Mucosa of descending colon (tissue), 3 donors: ENCODE results near the gene BORCS8. TPM values are rescaled to one million over a fixed set of nuclear protein-coding genes. Genes with fewer than 3 reads are reported as not detected.
"Not testable (repeated sequence)": the region's sequence is repeated elsewhere in the genome, so short reads cannot be mapped to it uniquely, and the experiment has no call there.

Source experiments
- ATAC-seq: fragments of 200-7000 bp; cut with Tn5 transposase; one replicate; pipeline ENCODE4 v1.9.1; 2020; ENCODE audit warnings: mild to moderate bottlenecking, moderate library complexity
- DNase-seq, 3 donors: peaks; one replicate each; pipeline ENCODE4 v3.0.0-alpha.2; 2020
- H3K36me3 ChIP-seq: fragments of 200-600 bp; one replicate; pipeline ENCODE4 v1.8.0; 2021; ENCODE audit warnings: low read depth, mild to moderate bottlenecking
- H3K4me1 ChIP-seq: fragments of 200-600 bp; one replicate; pipeline ENCODE4 v1.8.0; 2021; ENCODE audit warnings: low read depth, mild to moderate bottlenecking
- H3K4me3 ChIP-seq: fragments of 200-600 bp; one replicate; pipeline ENCODE4 v1.8.0; 2021; ENCODE audit warnings: mild to moderate bottlenecking
- H3K9me3 ChIP-seq: fragments of 200-600 bp; one replicate; pipeline ENCODE4 v1.8.0; 2021; ENCODE audit warnings: mild to moderate bottlenecking
- CTCF ChIP-seq: fragments of 200-600 bp; IDR thresholded peaks from one replicate; pipeline ENCODE4 v1.8.0; 2022; ENCODE audit warnings: antibody characterized with exemption, mild to moderate bottlenecking
- intact Hi-C, 2 donors: fragments of 100-400 bp; cut with DNase I in 1 of 2; cut with micrococcal nuclease in 1 of 2; formaldehyde crosslinking; loops; one replicate each; pipeline versions ENCODE4 v1.11.0 to v1.11.1; 2022; cut with DNase I, micrococcal nuclease
- total RNA-seq, 3 donors: library from RNA; stranded (reverse); fragmentation: NEBNext Ultra II Directional in 2 of 3; extraction: Animal tissue kit (Norgen Biotek cat#: 25700) in 2 of 3; gene quantifications; one replicate each; pipeline versions ENCODE4 v1.2.1 to v1.2.4, GENCODE V29; 2021 to 2023
- donor health status: DM: no; HTN: no; CAD: no; lungs with moderate emphysema.
- donor health status: DM: no; HTN: no; CAD: no.
- donor health status: DM: no; HTN: yes; CAD: no.

The BORCS8 gene
- total RNA-seq, 3 donors from 2014 or later = 29.1 to 41.0 (median 31.8) TPM

DNA sequence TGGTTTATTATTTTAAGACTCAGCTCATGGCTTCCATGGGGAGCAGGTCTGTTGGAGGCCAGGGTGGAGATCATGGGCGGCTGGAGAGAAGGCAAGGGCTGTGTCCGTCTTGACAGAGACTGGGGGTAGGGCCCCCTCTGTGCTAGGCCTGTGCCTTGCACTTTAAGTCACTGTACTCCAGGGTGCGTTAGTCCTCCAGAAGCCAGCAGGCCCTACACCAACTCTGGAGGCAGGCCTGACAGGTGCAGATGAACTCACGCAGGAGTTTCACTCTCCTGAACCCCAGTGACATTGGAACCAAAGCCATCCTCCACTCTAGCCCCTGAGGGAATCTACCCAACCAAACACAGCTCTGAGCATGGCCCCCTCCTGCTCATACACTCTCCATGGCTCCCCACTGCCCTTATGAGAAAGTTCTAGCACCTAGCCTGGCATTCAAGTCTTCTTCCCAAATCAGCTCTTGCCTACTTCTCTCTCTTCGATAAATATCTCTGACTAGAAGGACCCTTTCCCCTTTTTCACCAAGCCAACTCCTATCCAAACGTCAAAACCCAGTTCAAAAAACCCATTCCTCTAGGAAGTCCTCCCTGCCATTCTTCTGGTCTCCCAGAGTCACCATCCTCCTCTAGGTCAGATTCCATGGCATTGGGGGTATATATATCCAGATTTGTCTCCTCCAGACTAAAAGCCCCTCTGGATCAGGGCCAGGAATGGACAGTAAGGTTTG lies 37.0 kb downstream of the BORCS8 start:
- Histone ChIP-seq H3K36me3 (no peaks in the 10 kb centered on the region), H3K4me3 (no peak overlapping the region), H3K9me3 (no peaks in the 10 kb centered on the region), H3K4me1 (no peaks in the 10 kb centered on the region)
- no peak for TF ChIP-seq CTCF
- DNase-seq = no peak
- intact Hi-C loops = no loop called here
- peak; percentile 19 for ATAC-seq

DNA sequence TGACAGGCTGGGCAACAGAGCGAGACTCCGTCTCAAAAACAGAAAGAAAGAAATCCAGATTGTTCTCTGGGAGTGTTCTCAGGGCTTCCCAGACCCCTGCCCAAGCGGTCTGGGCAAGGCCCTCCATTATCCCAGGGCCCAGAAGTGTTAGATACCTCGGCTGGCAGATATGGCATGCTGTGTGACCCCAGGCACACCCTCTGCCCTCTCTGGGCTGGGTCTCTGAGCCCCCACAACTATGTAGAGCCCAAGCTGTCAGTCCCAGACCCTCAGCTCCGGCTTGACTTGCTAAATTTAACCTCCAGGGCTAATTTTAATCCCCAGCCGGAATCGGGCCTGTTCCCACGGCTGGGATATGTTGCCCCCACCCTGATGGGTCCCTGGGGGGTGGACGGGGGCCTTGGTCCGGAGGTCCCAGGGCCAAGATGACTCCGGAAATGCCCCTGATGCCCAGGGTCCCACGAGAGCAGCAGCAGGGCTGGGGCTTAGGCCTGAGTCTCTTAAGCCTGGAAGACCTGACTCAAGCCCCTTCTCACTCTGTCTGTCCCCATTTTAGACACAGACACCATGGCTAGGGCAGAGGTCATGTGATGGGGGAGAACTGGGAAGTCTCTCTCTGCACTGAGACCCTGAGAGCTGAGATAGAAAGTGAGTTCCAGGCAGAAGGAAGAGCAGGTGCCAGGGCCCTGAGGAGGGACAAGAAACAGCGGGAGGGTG lies 39.1 kb downstream of the BORCS8 start:
- Histone ChIP-seq H3K4me3 (no peak overlapping the region), H3K4me1 (no peaks in the 10 kb centered on the region), H3K9me3 (no peaks in the 10 kb centered on the region), H3K36me3 (no peaks in the 10 kb centered on the region)
- DNase-seq (no peak), ATAC-seq (no peak)
- intact Hi-C loops = no loop called here
- no peak for TF ChIP-seq CTCF

GRCh38 chr19:19151418-19151817 lies 40.5 kb downstream of the BORCS8 start:
- Histone ChIP-seq H3K4me1 (no peaks in the 10 kb centered on the region), H3K4me3 (no peak overlapping the region), H3K36me3 (no peaks in the 10 kb centered on the region), H3K9me3 (no peaks in the 10 kb centered on the region)
- intact Hi-C loops = no loop called here
- ATAC-seq (peak; percentile 22), DNase-seq (no peak)
- TF ChIP-seq CTCF = no peak

GRCh38 chr19:19149435-19149834 lies 42.5 kb downstream of the BORCS8 start:
- intact Hi-C loops = no loop called here
- TF ChIP-seq CTCF = no peak
- Histone ChIP-seq H3K4me1 (no peaks in the 10 kb centered on the region), H3K9me3 (no peaks in the 10 kb centered on the region), H3K4me3 (no peak overlapping the region), H3K36me3 (no peaks in the 10 kb centered on the region)
- DNase-seq = no peak
- no peak for ATAC-seq

- DNase-seq, ATAC-seq, H3K4me3 ChIP-seq, H3K4me1 ChIP-seq, H3K36me3 ChIP-seq, H3K9me3 ChIP-seq, intact Hi-C loops: not testable (repeated sequence)
These were observed 43.4 kb downstream of the BORCS8 start for GRCh38 chr19:19148504-19148903.

GRCh38 chr19:19147344-19147743 lies 44.6 kb downstream of the BORCS8 start:
- Histone ChIP-seq H3K9me3 (no peaks in the 10 kb centered on the region), H3K36me3 (no peaks in the 10 kb centered on the region), H3K4me1 (no peaks in the 10 kb centered on the region), H3K4me3 (no peak overlapping the region)
- no peak for TF ChIP-seq CTCF
- intact Hi-C loops = no loop called here
- ATAC-seq (no peak), DNase-seq (no peak)
